ENCODE measurements around the gene HOXB3. TPM values are rescaled to one million over a fixed set of nuclear protein-coding genes. Genes with fewer than 3 reads are reported as not detected.

HOXB3 gene
- total RNA-seq, 3 donors from 2014 or later (not counting 1 experiment from before 2014, with no cell fraction given) = 7.9 to 15.6 (median 15.3) TPM

DNA sequence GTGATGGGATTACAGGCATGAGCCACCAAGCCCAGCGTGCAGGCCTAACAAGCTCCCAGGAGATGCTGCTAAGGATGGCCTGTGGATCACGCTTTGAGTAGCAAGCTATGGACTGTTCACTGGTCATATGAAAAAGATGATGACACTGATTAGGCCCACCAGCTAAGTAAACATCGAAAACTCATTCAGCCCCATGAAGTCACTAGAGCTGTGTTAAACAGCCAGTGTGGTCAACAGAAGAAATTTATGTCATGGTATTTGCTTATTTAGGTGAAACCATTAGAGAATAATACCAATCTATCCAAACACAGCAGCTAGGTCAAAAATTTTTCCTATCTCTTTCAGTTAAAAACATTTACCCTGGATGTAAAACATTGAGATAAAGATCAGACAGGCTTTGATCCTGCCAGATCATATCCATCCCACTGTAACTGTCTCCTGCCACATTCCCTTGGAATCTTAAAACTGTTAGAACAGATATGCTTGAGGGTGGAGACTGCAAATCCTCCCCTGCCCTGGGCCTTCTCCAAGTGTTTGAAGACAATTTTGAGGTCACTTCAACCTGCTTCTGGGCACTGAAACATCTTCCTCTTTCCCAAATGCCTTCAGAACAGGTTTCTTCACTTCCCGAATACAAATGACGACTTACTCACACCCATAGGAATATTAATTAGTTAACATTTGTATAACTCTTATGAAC lies 90.2 kb downstream of the HOXB3 start:
- H3K27ac Mint-ChIP-seq = no peak overlapping the region
- peaks cover 8 to 11% of the 10 kb centered on the region in 2 donors for H3K27me3 Mint-ChIP-seq (ENCODE audit: low read depth in 2 of 2)
- H3K9me3 Mint-ChIP-seq = no peaks in the 10 kb centered on the region
- Histone ChIP-seq H3K36me3 (ENCODE audit: control insufficient read depth, insufficient read depth, low read length) (no peaks in the 10 kb centered on the region), H3K27me3 (ENCODE audit: control insufficient read depth, insufficient read depth, low read length) (no peaks in the 10 kb centered on the region), H3K9me3 (ENCODE audit: control insufficient read depth, insufficient read depth, low read length) (no peaks in the 10 kb centered on the region), H3K27ac (ENCODE audit: low read length) (no peak overlapping the region), H3K4me3 (ENCODE audit: low read length) (no peak overlapping the region), H3K4me1 (ENCODE audit: control insufficient read depth, insufficient read depth, low read length) (no peaks in the 10 kb centered on the region)
- ATAC-seq = no peak
- intact Hi-C loops (cut with micrococcal nuclease) = no loop called here
- peaks cover 0 to under 1% of the 10 kb centered on the region in 2 donors for H3K4me1 Mint-ChIP-seq
- WGBS (ENCODE audit: insufficient coverage) = 90% methylated on average over 4 of the region's 5 CpGs
- H3K36me3 Mint-ChIP-seq = no peaks in the 10 kb centered on the region
- TF ChIP-seq CTCF (IDR thresholded peaks at IDR 0.05) = no peak
- no peak for DNase-seq
- H3K4me3 Mint-ChIP-seq = no peak overlapping the region

DNA sequence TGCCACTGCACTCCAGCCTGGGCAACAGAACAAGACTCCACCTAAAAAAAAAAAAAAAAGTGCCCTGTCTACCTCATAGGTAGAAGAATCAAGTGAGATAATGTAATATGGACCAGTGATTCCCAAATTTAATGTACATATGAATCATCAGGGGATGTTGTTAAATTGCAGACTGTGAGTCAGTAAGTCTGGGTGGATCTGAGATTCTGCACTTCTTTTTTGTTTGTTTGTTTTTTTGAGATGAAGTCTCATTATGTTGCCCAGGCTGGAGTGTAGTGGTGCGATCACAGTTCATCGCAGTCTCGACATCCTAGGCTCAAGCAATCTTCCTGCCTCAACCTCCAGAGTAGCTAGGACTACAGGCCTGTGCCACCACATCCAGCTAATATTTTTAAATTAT lies 90.8 kb downstream of the HOXB3 start:
- WGBS (ENCODE audit: insufficient coverage) = no CpG with 5 or more reads among the region's 3 CpGs

More for the DNA sequence above, 90.8 kb downstream of the HOXB3 start:
- intact Hi-C loops (cut with micrococcal nuclease) = no loop called here
- Mint-ChIP-seq H3K27ac (no peak overlapping the region), H3K27me3 (ENCODE audit: low read depth in 2 of 2) (peaks cover 11% of the 10 kb centered on the region in 2 donors), H3K4me3 (no peak overlapping the region), H3K36me3 (no peaks in the 10 kb centered on the region), H3K9me3 (no peaks in the 10 kb centered on the region), H3K4me1 (no peaks in the 10 kb centered on the region)
- H3K27ac ChIP-seq (ENCODE audit: low read length) = no peak overlapping the region
- no peaks in the 10 kb centered on the region for H3K4me1 ChIP-seq (ENCODE audit: control insufficient read depth, insufficient read depth, low read length)
- H3K4me3 ChIP-seq (ENCODE audit: low read length) = no peak overlapping the region
- DNase-seq = no peak
- H3K36me3 ChIP-seq (ENCODE audit: control insufficient read depth, insufficient read depth, low read length) = no peaks in the 10 kb centered on the region
- H3K27me3 ChIP-seq (ENCODE audit: control insufficient read depth, insufficient read depth, low read length) = no peaks in the 10 kb centered on the region
- no peaks in the 10 kb centered on the region for H3K9me3 ChIP-seq (ENCODE audit: control insufficient read depth, insufficient read depth, low read length)
- no peak for TF ChIP-seq CTCF (IDR thresholded peaks at IDR 0.05)
- ATAC-seq = no peak

Other genes starting within 250 kb of the HOXB3 start
- gene SKAP1, start 160.0 kb downstream of the HOXB3 start, total RNA-seq = 100 to 1,000 TPM; 168 to 227 (median 190) TPM
- gene HOXB1, start 59.2 kb downstream of the HOXB3 start, total RNA-seq = not detected
- 10 to 100 TPM; 21.6 to 30.5 (median 24.7) TPM for gene HOXB2, start 45.1 kb downstream of the HOXB3 start, total RNA-seq
- 1 to 10 TPM; 3.5 to 6.7 (median 5.7) TPM for gene HOXB4, start 11.9 kb downstream of the HOXB3 start, total RNA-seq
- not detected for gene HOXB5, start 3.5 kb upstream of the HOXB3 start, total RNA-seq
- gene HOXB6, start 14.7 kb upstream of the HOXB3 start, total RNA-seq = not detected
- gene HOXB7, start 20.8 kb upstream of the HOXB3 start, total RNA-seq = 1 to 10 TPM in 1 of 3 donors, under 1 TPM in 2; 0.45 to 1.4 (median 0.97) TPM
- not detected for gene HOXB8, start 25.1 kb upstream of the HOXB3 start, total RNA-seq
- 1 to 10 TPM in 1 of 3 donors, under 1 TPM in 2; 0.12 to 1.0 (median 0.18) TPM for gene HOXB9, start 36.1 kb upstream of the HOXB3 start, total RNA-seq
- gene PRAC1, start 132.3 kb upstream of the HOXB3 start, total RNA-seq = not detected
- gene PRAC2, start 132.9 kb upstream of the HOXB3 start, total RNA-seq = not detected
- not detected for gene HOXB13, start 138.5 kb upstream of the HOXB3 start, total RNA-seq
- not detected for gene TTLL6, start 227.0 kb upstream of the HOXB3 start, total RNA-seq
- 100 to 1,000 TPM; 175 to 188 (median 179) TPM for gene CALCOCO2, start 240.8 kb upstream of the HOXB3 start, total RNA-seq